OCI-LY7 (cell line): ENCODE measurements around the gene CERS6. TPM values are rescaled to one million over a fixed set of nuclear protein-coding genes. Genes with fewer than 3 reads are reported as not detected.

Experiments
- BruUV-seq: library from RNA; stranded (reverse); fragments of 400-500 nt; replicated peaks from 2 replicates; lab custom pipeline; 2021; lab: Mats Ljungman, UMichigan
- CTCF ChIA-PET: fragments of 300-600 bp; sonication (Branson Sonifier 250); formaldehyde crosslinking; loops from one replicate; lab custom pipeline; 2022; ENCODE audit warnings: antibody characterized with exemption; ENCODE audit not compliant: unreplicated experiment; lab: Charles Lee
- POLR2A ChIA-PET: fragments of 300-600 bp; sonication (Branson Sonifier 250); formaldehyde crosslinking; loops from one replicate; lab custom pipeline; 2022; ENCODE audit warnings: antibody characterized with exemption; lab: Charles Lee
- DNase-seq: peaks from one replicate; pipeline ENCODE4 v3.0.0-alpha.2; 2015; ENCODE audit warnings: low spot score
- H2AFZ ChIP-seq: fragments of 200-600 bp; sonication (generic), shearing (Covaris generic); 2 replicates; pipeline ENCODE4 v1.6.1; 2014; ENCODE audit warnings: mild to moderate bottlenecking, antibody characterized with exemption, low read length, moderate library complexity
- H3K27ac ChIP-seq: fragments of 200-600 bp; sonication (generic); 2 replicates; pipeline ENCODE4 v1.5.1; 2014; ENCODE audit warnings: mixed run types, low read depth, mild to moderate bottlenecking, moderate library complexity, low read length, inconsistent platforms; ENCODE audit not compliant: poor library complexity, severe bottlenecking
- H3K36me3 ChIP-seq: fragments of 200-600 bp; sonication (generic); 2 replicates; pipeline ENCODE4 v1.6.1; 2014; ENCODE audit warnings: mild to moderate bottlenecking, antibody characterized with exemption, low read length, moderate library complexity, mixed read lengths; ENCODE audit not compliant: insufficient read depth
- H3K4me1 ChIP-seq: fragments of 200-600 bp; sonication (generic); 2 replicates; pipeline ENCODE4 v1.5.1; 2014; ENCODE audit warnings: mild to moderate bottlenecking, low read length; ENCODE audit not compliant: insufficient read depth, poor library complexity, severe bottlenecking
- H3K4me2 ChIP-seq: fragments of 200-600 bp; sonication (generic); 2 replicates; pipeline ENCODE4 v1.6.1; 2014; ENCODE audit warnings: mild to moderate bottlenecking, low read length
- H3K4me3 ChIP-seq: fragments of 200-600 bp; sonication (generic); 2 replicates; pipeline ENCODE4 v1.5.1; 2014; ENCODE audit warnings: mild to moderate bottlenecking, low read depth, low read length; ENCODE audit not compliant: poor library complexity, severe bottlenecking
- H3K79me2 ChIP-seq: fragments of 200-600 bp; sonication (generic); 2 replicates; pipeline ENCODE4 v1.6.1; 2016; ENCODE audit warnings: low read depth, mild to moderate bottlenecking, low read length, moderate library complexity, mixed read lengths; ENCODE audit not compliant: insufficient read depth
- H3K9me2 ChIP-seq: fragments of 200-600 bp; sonication (generic); 2 replicates; pipeline ENCODE4 v1.6.1; 2016; ENCODE audit warnings: mild to moderate bottlenecking, low read length, mixed read lengths; ENCODE audit not compliant: insufficient read depth
- H3K9me3 ChIP-seq: fragments of 200-600 bp; sonication (generic); 2 replicates; pipeline ENCODE4 v1.6.1; 2014; ENCODE audit warnings: mild to moderate bottlenecking, mixed run types, low read length, mixed read lengths
- H4K20me1 ChIP-seq: fragments of 200-600 bp; sonication (generic); 2 replicates; pipeline ENCODE4 v1.6.1; 2014; ENCODE audit warnings: mild to moderate bottlenecking, antibody characterized with exemption, low read length, moderate library complexity, mixed read lengths; ENCODE audit not compliant: insufficient read depth
- CTCF ChIP-seq: fragments of 200-600 bp; sonication (generic); conservative IDR thresholded peaks from 2 replicates; pipeline ENCODE4 v1.5.1; 2014; ENCODE audit warnings: mild to moderate bottlenecking, antibody characterized with exemption, low read length, moderate library complexity, mixed read lengths
- EZH2phosphoT487 ChIP-seq: fragments of 200-600 bp; sonication (generic); IDR thresholded peaks from 2 replicates; pipeline ENCODE4 v1.6.1; 2018; ENCODE audit warnings: low read depth, borderline replicate concordance, mild to moderate bottlenecking, mixed run types, antibody characterized with exemption, low read length, moderate library complexity, mixed read lengths
- intact Hi-C: fragments of 100-400 bp; cut with micrococcal nuclease; formaldehyde crosslinking; loops from one replicate; pipeline ENCODE4 v1.10.0; 2022; ENCODE audit not compliant: unreplicated experiment
- total RNA-seq, 2 experiments: library from RNA; depleted of rRNA in 1 of 2; stranded (reverse); fragments of >200 nt in 1 of 2; shearing (Covaris generic) in 1 of 2; gene quantifications; 2 replicates each; pipeline ENCODE4 v1.2.3, GENCODE V29; 2014 to 2022

The CERS6 gene
- total RNA-seq, 2 experiments from 2014 or later = 0.04 TPM; not detected in 1

GRCh38 chr2:168736649-168737445 lies 280.8 kb downstream of the CERS6 start:
- Histone ChIP-seq H3K79me2 (no peaks in the 10 kb centered on the region), H2AFZ (no peak overlapping the region), H3K27ac (no peak overlapping the region), H3K4me2 (no peak overlapping the region), H3K9me2 (no peaks in the 10 kb centered on the region), H4K20me1 (no peaks in the 10 kb centered on the region), H3K9me3 (no peaks in the 10 kb centered on the region), H3K36me3 (no peaks in the 10 kb centered on the region), H3K4me3 (no peak overlapping the region), H3K4me1 (no peaks in the 10 kb centered on the region)
- CTCF ChIA-PET = no interaction called here
- BruUV-seq = no TSS peak
- POLR2A ChIA-PET = interaction anchor here (1.0 kb wide), 1 partner anchor 8 kb away, joined by 3 read pairs; no protein-coding TSS in a partner anchor
- no peak for TF ChIP-seq EZH2phosphoT487
- no peak for TF ChIP-seq CTCF
- DNase-seq = no peak
- intact Hi-C loops = no loop called here

- TF ChIP-seq EZH2phosphoT487 (no peak), CTCF (no peak)
- Histone ChIP-seq H3K4me1 (no peaks in the 10 kb centered on the region), H2AFZ (no peak overlapping the region), H3K79me2 (no peaks in the 10 kb centered on the region), H3K9me2 (no peaks in the 10 kb centered on the region), H3K4me2 (no peak overlapping the region), H3K9me3 (no peaks in the 10 kb centered on the region), H3K36me3 (no peaks in the 10 kb centered on the region), H3K27ac (no peak overlapping the region), H4K20me1 (no peaks in the 10 kb centered on the region), H3K4me3 (no peak overlapping the region)
- ChIA-PET POLR2A (interaction anchor here (1.0 kb wide), 2 partner anchors 10 to 34 kb away, joined by 3 read pairs; no protein-coding TSS in a partner anchor), CTCF (no interaction called here)
- no peak for DNase-seq
- no TSS peak for BruUV-seq
- intact Hi-C loops = no loop called here
Measured at GRCh38 chr2:168738062-168738461, 282.0 kb downstream of the CERS6 start.

GRCh38 chr2:168740360-168740759 lies 284.3 kb downstream of the CERS6 start:
- Histone ChIP-seq H4K20me1 (no peaks in the 10 kb centered on the region), H3K27ac (no peak overlapping the region), H3K4me1 (no peaks in the 10 kb centered on the region), H3K9me2 (no peaks in the 10 kb centered on the region), H3K9me3 (no peaks in the 10 kb centered on the region), H3K4me2 (no peak overlapping the region), H3K36me3 (no peaks in the 10 kb centered on the region), H3K79me2 (no peaks in the 10 kb centered on the region), H3K4me3 (no peak overlapping the region), H2AFZ (no peak overlapping the region)
- intact Hi-C loops = no loop called here
- DNase-seq = no peak
- TF ChIP-seq EZH2phosphoT487 (no peak), CTCF (no peak)
- ChIA-PET POLR2A (no interaction called here), CTCF (no interaction called here)
- no TSS peak for BruUV-seq
